KOPT-K1 (cell line): ENCODE measurements around the gene ATAD2B.
"Not testable (repeated sequence)": the region's sequence is repeated elsewhere in the genome, so short reads cannot be mapped to it uniquely, and the experiment has no call there.

ENCODE experiments used
- H3K27ac ChIP-seq: fragments of 200-600 bp; sonication (generic); 2 replicates; pipeline ENCODE4 v1.5.1; 2016; ENCODE audit warnings: antibody characterized with exemption, mild to moderate bottlenecking, low read depth, low read length; ENCODE audit not compliant: poor library complexity, severe bottlenecking
- H3K36me3 ChIP-seq: fragments of 200-600 bp; sonication (generic); 2 replicates; pipeline ENCODE4 v1.5.1; 2017; ENCODE audit warnings: antibody characterized with exemption, mild to moderate bottlenecking, low read length, moderate library complexity; ENCODE audit not compliant: insufficient read depth
- H3K9me3 ChIP-seq: fragments of 200-600 bp; sonication (generic); 2 replicates; pipeline ENCODE4 v1.5.1; 2017; ENCODE audit warnings: antibody characterized with exemption, low read length, mild to moderate bottlenecking; ENCODE audit not compliant: insufficient read depth, poor library complexity, severe bottlenecking

ATAD2B gene

GRCh38 chr2:23767876-23768621 lies 158.9 kb downstream of the ATAD2B start:
- Histone ChIP-seq H3K36me3 (peaks cover 28% of the 10 kb centered on the region), H3K9me3 (peaks cover 11% of the 10 kb centered on the region), H3K27ac (no peak overlapping the region)

- H3K9me3 ChIP-seq, result no peaks in the 10 kb centered on the region
- peaks cover 40% of the 10 kb centered on the region for H3K36me3 ChIP-seq
- H3K27ac ChIP-seq, result no peak overlapping the region
Observed at GRCh38 chr2:23762141-23762540, 164.8 kb downstream of the ATAD2B start.

GRCh38 chr2:23761638-23762037 lies 165.3 kb downstream of the ATAD2B start:
- Histone ChIP-seq H3K9me3 (no peaks in the 10 kb centered on the region), H3K27ac (no peak overlapping the region), H3K36me3 (peaks cover 45% of the 10 kb centered on the region)

- H3K36me3 ChIP-seq, result peaks cover 51% of the 10 kb centered on the region
- no peaks in the 10 kb centered on the region for H3K9me3 ChIP-seq
- no peak overlapping the region for H3K27ac ChIP-seq
Observed at GRCh38 chr2:23760736-23761135, 166.2 kb downstream of the ATAD2B start.

- H3K27ac ChIP-seq, result no peak overlapping the region
- H3K9me3 ChIP-seq, result no peaks in the 10 kb centered on the region
- H3K36me3 ChIP-seq, result peaks cover 68% of the 10 kb centered on the region
Observed at GRCh38 chr2:23757686-23758433, 169.1 kb downstream of the ATAD2B start.

DNA sequence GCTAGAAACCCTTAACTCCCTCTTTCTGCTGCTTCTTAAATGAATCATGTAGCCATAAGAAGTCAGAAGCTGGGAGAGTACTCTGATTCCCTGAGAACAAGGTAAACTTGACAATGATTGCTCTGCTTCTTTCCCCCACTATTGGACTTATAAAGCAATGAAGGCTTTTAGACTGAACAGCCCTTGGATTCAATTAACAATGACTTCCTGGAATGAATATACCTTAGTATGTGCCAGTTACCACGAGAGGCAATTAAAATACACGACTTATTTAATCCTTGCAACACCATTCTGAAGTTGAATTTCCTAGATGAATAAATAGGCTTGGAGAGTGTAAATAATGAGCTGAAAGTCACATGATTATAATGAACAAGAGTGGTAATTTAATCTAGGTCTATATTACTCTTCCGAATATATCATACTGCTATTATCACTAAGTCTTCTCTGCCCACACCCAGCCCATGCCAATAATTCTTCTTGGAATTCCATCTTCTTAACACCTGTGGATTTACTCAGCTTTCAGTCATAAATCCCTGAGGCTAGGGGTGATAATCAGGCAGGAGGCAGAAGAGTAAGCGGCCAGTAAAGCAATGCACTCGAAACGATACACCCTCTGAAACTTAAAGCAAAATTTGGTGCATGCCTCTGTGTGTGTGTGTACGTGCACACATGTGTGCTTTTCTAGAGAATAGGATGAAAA lies 170.2 kb downstream of the ATAD2B start:
- Histone ChIP-seq H3K9me3 (no peaks in the 10 kb centered on the region), H3K27ac (no peak overlapping the region), H3K36me3 (peaks cover 69% of the 10 kb centered on the region)

GRCh38 chr2:23754970-23755369 lies 172.0 kb downstream of the ATAD2B start:
- peaks cover 69% of the 10 kb centered on the region for H3K36me3 ChIP-seq
- H3K9me3 ChIP-seq, result no peaks in the 10 kb centered on the region
- H3K27ac ChIP-seq, result no peak overlapping the region

DNA sequence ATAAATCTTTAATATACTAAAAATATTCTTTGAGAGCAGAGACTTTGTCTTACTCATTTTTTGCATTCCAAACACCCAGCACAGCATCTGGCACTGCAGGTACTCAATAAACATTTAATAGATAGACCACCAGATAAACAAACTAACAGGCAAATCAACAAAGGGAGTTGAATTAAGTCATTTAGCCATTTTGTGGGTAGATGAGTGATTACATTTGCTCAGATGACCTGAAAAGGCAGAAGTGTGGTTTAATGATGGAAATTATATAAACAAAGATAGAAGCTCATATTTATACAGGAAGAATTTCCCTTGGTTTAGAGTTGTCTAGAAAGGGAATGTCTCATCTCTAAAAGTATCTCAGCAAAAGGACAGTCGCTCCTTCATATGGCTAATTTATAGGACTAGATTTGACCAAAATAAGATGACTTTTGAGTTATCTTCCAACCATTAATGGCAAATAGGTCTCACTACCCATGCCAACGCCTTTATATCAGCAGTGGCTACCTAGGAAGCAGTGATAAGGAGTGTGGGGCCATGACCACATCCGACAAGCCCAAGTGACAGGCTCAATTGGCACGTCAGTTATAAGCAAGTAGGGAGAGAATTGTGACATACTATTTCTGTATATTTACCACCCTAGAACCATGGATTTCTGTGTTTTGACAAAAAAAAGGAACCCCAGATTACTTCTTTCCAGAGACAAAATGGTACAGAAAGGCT lies 173.5 kb downstream of the ATAD2B start:
- Histone ChIP-seq H3K36me3 (peaks cover 62% of the 10 kb centered on the region), H3K9me3 (no peaks in the 10 kb centered on the region), H3K27ac (no peak overlapping the region)

- Histone ChIP-seq H3K9me3 (no peaks in the 10 kb centered on the region), H3K36me3 (peaks cover 46% of the 10 kb centered on the region), H3K27ac (no peak overlapping the region)
Observed at GRCh38 chr2:23751747-23752265, 175.1 kb downstream of the ATAD2B start.

GRCh38 chr2:23746141-23746863 lies 180.6 kb downstream of the ATAD2B start:
- Histone ChIP-seq H3K27ac (no peak overlapping the region), H3K36me3 (peaks cover 10% of the 10 kb centered on the region), H3K9me3 (no peaks in the 10 kb centered on the region)

DNA sequence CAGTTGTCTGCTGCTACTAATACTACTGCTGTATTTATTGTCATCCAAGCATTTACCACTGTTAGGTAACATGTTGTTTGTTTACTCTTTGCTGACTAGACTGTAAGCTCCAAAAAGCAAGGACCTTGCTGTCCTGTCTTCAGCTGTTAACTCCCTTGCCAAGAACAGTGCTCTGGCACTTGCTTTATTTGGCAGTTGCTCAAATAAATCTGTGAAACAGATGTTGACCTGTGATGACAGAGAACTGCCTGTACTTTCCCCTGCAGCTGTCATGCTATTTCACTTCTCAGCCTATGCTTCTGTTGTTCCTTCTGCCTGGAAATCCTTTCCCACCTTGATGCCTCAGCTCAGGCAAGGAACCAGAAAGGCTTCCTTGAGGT lies 181.2 kb downstream of the ATAD2B start:
- H3K9me3 ChIP-seq, result no peaks in the 10 kb centered on the region
- H3K27ac ChIP-seq, result no peak overlapping the region
- peaks cover 4% of the 10 kb centered on the region; the same call in 1 of the 2 replicates for H3K36me3 ChIP-seq

- no peak overlapping the region for H3K27ac ChIP-seq
- peaks cover 1% of the 10 kb centered on the region; the same call in 1 of the 2 replicates for H3K36me3 ChIP-seq
- H3K9me3 ChIP-seq, result no peaks in the 10 kb centered on the region
Observed at GRCh38 chr2:23745068-23745725, 181.7 kb downstream of the ATAD2B start.

DNA sequence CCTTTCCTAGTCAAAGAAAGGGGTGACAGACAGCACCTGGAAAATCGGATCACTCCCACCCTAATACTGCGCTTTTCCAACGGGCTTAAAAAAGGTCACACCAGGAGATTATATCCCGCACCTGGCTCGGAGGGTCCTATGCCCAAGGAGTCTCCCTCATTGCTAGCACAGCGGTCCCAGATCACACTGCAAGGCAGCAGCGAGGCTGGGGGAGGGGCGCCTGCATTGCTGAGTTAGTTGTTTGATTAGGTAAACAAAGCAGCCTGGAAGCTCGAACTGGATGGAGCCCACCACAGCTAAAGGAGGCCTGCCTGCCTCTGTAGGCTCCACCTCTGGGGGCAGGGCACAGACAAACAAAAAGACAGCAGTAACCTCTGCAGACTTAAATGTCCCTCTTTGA lies 190.1 kb downstream of the ATAD2B start:
- H3K27ac ChIP-seq, H3K9me3 ChIP-seq, H3K36me3 ChIP-seq: not testable (repeated sequence)

- Histone ChIP-seq H3K27ac (no peak overlapping the region), H3K9me3 (no peaks in the 10 kb centered on the region), H3K36me3 (no peaks in the 10 kb centered on the region)
Observed at GRCh38 chr2:23734416-23734815, 192.5 kb downstream of the ATAD2B start.
